ENCODE results near the gene BAHCC1. TPM values are rescaled to one million over a fixed set of nuclear protein-coding genes. Genes with fewer than 3 reads are reported as not detected.

Gene BAHCC1
- total and polyA plus RNA-seq, 2 of the 8 experiments (the other 6 are each of a cell fraction or from before 2014, with no cell fraction given): 0.26 to 0.58 TPM

- TF ChIP-seq, protein P1, sequence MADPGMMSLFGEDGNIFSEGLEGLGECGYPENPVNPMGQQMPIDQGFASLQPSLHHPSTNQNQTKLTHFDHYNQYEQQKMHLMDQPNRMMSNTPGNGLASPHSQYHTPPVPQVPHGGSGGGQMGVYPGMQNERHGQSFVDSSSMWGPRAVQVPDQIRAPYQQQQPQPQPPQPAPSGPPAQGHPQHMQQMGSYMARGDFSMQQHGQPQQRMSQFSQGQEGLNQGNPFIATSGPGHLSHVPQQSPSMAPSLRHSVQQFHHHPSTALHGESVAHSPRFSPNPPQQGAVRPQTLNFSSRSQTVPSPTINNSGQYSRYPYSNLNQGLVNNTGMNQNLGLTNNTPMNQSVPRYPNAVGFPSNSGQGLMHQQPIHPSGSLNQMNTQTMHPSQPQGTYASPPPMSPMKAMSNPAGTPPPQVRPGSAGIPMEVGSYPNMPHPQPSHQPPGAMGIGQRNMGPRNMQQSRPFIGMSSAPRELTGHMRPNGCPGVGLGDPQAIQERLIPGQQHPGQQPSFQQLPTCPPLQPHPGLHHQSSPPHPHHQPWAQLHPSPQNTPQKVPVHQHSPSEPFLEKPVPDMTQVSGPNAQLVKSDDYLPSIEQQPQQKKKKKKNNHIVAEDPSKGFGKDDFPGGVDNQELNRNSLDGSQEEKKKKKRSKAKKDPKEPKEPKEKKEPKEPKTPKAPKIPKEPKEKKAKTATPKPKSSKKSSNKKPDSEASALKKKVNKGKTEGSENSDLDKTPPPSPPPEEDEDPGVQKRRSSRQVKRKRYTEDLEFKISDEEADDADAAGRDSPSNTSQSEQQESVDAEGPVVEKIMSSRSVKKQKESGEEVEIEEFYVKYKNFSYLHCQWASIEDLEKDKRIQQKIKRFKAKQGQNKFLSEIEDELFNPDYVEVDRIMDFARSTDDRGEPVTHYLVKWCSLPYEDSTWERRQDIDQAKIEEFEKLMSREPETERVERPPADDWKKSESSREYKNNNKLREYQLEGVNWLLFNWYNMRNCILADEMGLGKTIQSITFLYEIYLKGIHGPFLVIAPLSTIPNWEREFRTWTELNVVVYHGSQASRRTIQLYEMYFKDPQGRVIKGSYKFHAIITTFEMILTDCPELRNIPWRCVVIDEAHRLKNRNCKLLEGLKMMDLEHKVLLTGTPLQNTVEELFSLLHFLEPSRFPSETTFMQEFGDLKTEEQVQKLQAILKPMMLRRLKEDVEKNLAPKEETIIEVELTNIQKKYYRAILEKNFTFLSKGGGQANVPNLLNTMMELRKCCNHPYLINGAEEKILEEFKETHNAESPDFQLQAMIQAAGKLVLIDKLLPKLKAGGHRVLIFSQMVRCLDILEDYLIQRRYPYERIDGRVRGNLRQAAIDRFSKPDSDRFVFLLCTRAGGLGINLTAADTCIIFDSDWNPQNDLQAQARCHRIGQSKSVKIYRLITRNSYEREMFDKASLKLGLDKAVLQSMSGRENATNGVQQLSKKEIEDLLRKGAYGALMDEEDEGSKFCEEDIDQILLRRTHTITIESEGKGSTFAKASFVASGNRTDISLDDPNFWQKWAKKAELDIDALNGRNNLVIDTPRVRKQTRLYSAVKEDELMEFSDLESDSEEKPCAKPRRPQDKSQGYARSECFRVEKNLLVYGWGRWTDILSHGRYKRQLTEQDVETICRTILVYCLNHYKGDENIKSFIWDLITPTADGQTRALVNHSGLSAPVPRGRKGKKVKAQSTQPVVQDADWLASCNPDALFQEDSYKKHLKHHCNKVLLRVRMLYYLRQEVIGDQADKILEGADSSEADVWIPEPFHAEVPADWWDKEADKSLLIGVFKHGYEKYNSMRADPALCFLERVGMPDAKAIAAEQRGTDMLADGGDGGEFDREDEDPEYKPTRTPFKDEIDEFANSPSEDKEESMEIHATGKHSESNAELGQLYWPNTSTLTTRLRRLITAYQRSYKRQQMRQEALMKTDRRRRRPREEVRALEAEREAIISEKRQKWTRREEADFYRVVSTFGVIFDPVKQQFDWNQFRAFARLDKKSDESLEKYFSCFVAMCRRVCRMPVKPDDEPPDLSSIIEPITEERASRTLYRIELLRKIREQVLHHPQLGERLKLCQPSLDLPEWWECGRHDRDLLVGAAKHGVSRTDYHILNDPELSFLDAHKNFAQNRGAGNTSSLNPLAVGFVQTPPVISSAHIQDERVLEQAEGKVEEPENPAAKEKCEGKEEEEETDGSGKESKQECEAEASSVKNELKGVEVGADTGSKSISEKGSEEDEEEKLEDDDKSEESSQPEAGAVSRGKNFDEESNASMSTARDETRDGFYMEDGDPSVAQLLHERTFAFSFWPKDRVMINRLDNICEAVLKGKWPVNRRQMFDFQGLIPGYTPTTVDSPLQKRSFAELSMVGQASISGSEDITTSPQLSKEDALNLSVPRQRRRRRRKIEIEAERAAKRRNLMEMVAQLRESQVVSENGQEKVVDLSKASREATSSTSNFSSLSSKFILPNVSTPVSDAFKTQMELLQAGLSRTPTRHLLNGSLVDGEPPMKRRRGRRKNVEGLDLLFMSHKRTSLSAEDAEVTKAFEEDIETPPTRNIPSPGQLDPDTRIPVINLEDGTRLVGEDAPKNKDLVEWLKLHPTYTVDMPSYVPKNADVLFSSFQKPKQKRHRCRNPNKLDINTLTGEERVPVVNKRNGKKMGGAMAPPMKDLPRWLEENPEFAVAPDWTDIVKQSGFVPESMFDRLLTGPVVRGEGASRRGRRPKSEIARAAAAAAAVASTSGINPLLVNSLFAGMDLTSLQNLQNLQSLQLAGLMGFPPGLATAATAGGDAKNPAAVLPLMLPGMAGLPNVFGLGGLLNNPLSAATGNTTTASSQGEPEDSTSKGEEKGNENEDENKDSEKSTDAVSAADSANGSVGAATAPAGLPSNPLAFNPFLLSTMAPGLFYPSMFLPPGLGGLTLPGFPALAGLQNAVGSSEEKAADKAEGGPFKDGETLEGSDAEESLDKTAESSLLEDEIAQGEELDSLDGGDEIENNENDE (IDR thresholded peaks at IDR 0.05; ENCODE audit: insufficient replicate concordance, low read length): no peak
- TF ChIP-seq GTF2F1 (IDR thresholded peaks at IDR 0.05; ENCODE audit: borderline replicate concordance, low read depth, low read length) (no peak), CBX8 (IDR thresholded peaks at IDR 0.05; ENCODE audit: borderline replicate concordance, low read depth, low read length) (no peak), KDM1A (IDR thresholded peaks at IDR 0.05; ENCODE audit: borderline replicate concordance, low read length) (no peak), TEAD4 (IDR thresholded peaks at IDR 0.05; ENCODE audit: low read depth, low read length) (no peak), NRF1 (IDR thresholded peaks at IDR 0.05; ENCODE audit: low read depth, low read length) (no peak), BCL11A (IDR thresholded peaks at IDR 0.05; ENCODE audit: low read depth in 2 of 2, low read length in 2 of 2) (no peak), POU5F1 (IDR thresholded peaks at IDR 0.05; ENCODE audit: low read depth, low read length) (no peak)
Observed at GRCh38 chr17:81415681-81416080, 20.4 kb downstream of the BAHCC1 start (continued).

Measured in H1 (cell line).